GM23338 (cell line): ENCODE measurements around the gene LOXL1. TPM values are rescaled to one million over a fixed set of nuclear protein-coding genes. Genes with fewer than 3 reads are reported as not detected.

ENCODE experiments used
- ATAC-seq: fragments of 200-7000 bp; cut with Tn5 transposase; 3 replicates; pipeline ENCODE4 v1.9.1; 2020
- DNase-seq: peaks from one replicate; pipeline ENCODE4 v3.0.0-alpha.2; 2015; ENCODE audit warnings: low spot score
- H2AFZ ChIP-seq: fragments of 200-600 bp; sonication (generic); 2 replicates; pipeline ENCODE4 v1.8.0; 2016; ENCODE audit warnings: antibody characterized with exemption, mild to moderate bottlenecking, moderate library complexity
- H3F3A ChIP-seq: fragments of 200-600 bp; sonication (generic); replicated peaks from 2 replicates; pipeline ENCODE4 v1.8.0; 2017; ENCODE audit warnings: antibody characterized with exemption, mixed run types, low read depth
- H3K27ac ChIP-seq: fragments of 200-600 bp; sonication (generic); 2 replicates; pipeline ENCODE4 v1.6.1; 2016; ENCODE audit warnings: low read depth
- H3K27me3 ChIP-seq: fragments of 200-600 bp; sonication (generic); 2 replicates; pipeline ENCODE4 v1.8.0; 2016; ENCODE audit warnings: mild to moderate bottlenecking, mixed run types, moderate library complexity; ENCODE audit not compliant: insufficient read depth
- H3K36me3 ChIP-seq: fragments of 200-600 bp; sonication (generic); 2 replicates; pipeline ENCODE4 v1.8.0; 2016; ENCODE audit warnings: mild to moderate bottlenecking; ENCODE audit not compliant: insufficient read depth
- H3K4me1 ChIP-seq: fragments of 200-600 bp; sonication (generic); 2 replicates; pipeline ENCODE4 v1.8.0; 2016; ENCODE audit warnings: mild to moderate bottlenecking, moderate library complexity; ENCODE audit not compliant: insufficient read depth
- H3K4me2 ChIP-seq: fragments of 200-600 bp; sonication (generic); 2 replicates; pipeline ENCODE4 v1.7.1; 2017; ENCODE audit warnings: mixed run types
- H3K4me3 ChIP-seq: fragments of 200-600 bp; sonication (generic); 2 replicates; pipeline ENCODE4 v1.6.1; 2016; ENCODE audit warnings: mixed run types
- H3K79me2 ChIP-seq: fragments of 200-600 bp; sonication (generic); replicated peaks from 2 replicates; pipeline ENCODE4 v1.8.0; 2017; ENCODE audit warnings: mild to moderate bottlenecking; ENCODE audit not compliant: insufficient read depth
- H3K9me2 ChIP-seq: fragments of 200-600 bp; sonication (generic); 2 replicates; pipeline ENCODE4 v1.8.0; 2017; ENCODE audit not compliant: insufficient read depth
- H4K20me1 ChIP-seq: fragments of 200-600 bp; sonication (generic); replicated peaks from 2 replicates; pipeline ENCODE4 v1.8.0; 2017; ENCODE audit warnings: mild to moderate bottlenecking; ENCODE audit not compliant: insufficient read depth
- H3K27ac Mint-ChIP-seq: 2 replicates; pipeline ENCODE4 v1.8.0; 2020; ENCODE audit warnings: inconsistent platforms, mild to moderate bottlenecking, moderate library complexity, mixed read lengths
- H3K27me3 Mint-ChIP-seq: 3 replicates; pipeline ENCODE4 v1.8.0; 2022; ENCODE audit warnings: low read depth, mild to moderate bottlenecking, moderate library complexity, mixed read lengths, inconsistent platforms; ENCODE audit not compliant: insufficient read depth, poor library complexity
- H3K36me3 Mint-ChIP-seq: 3 replicates; pipeline ENCODE4 v1.8.0; 2021; ENCODE audit warnings: low read depth, mild to moderate bottlenecking, inconsistent platforms, moderate library complexity, mixed read lengths
- H3K4me1 Mint-ChIP-seq: 3 replicates; pipeline ENCODE4 v1.8.0; 2020; ENCODE audit warnings: mild to moderate bottlenecking, inconsistent platforms, mixed read lengths
- H3K4me3 Mint-ChIP-seq: 3 replicates; pipeline ENCODE4 v1.8.0; 2021; ENCODE audit warnings: moderate library complexity, mild to moderate bottlenecking, inconsistent platforms, mixed read lengths
- H3K9me3 Mint-ChIP-seq: 3 replicates; pipeline ENCODE4 v1.8.0; 2020; ENCODE audit warnings: moderate library complexity, mild to moderate bottlenecking, inconsistent platforms, mixed read lengths
- polyA plus RNA-seq: library from polyadenylated mRNA; unstranded; fragments of >200 nt; fragmentation: Nextera tagmentation; extraction: Ambion mirVana; gene quantifications from 2 replicates; pipeline ENCODE4 v1.2.1, GENCODE V29; 2016
- total RNA-seq: library from RNA; depleted of rRNA; stranded (reverse); fragments of >200 nt; shearing (Covaris generic); gene quantifications from 2 replicates; pipeline ENCODE4 v1.2.3, GENCODE V29; 2014
- TF ChIP-seq, protein P1 (sequence below): fragments of 250-450 bp; sonication (Bioruptor Pico); IDR thresholded peaks from 2 replicates; pipeline ENCODE4 v1.5.0; 2020; ENCODE audit warnings: mild to moderate bottlenecking, moderate library complexity
- TF ChIP-seq, protein P2 (sequence below), 2 experiments: fragments of 200-600 bp in 1 of 2; sonication (generic) in 1 of 2; conservative IDR thresholded peaks; 2 replicates each; pipeline versions ENCODE4 v1.5.1 to v1.6.1; 2016 to 2017; ENCODE audit warnings: antibody characterized with exemption in 2 of 2, low read depth in 2 of 2, mild to moderate bottlenecking in 2 of 2, moderate library complexity in 1 of 2
- TF ChIP-seq, protein P3 (sequence below): IDR thresholded peaks from one replicate; pipeline ENCODE4 v1.6.1; 2018; ENCODE audit warnings: antibody characterized with exemption; ENCODE audit not compliant: unreplicated experiment

The LOXL1 gene
- total and polyA plus RNA-seq, 2 experiments from 2014 or later, result 6.9 to 10.8 TPM

DNA sequence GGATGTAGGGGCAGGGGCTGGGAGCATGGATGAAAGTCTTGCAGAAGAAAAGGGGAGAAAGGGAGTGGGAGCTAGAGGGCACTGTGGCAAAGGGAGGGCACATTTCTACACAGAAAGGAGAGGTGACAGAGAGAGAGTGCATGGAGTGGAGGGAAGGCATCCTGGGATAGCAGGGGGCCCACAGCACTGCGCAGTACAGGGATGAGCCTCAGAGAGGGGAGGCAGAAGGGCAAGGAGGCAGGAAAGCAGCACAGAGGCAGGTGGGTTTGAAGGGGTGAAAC lies 60.5 kb downstream of the LOXL1 start:
- H3K4me1 ChIP-seq, result no peaks in the 10 kb centered on the region; the same call in 1 of the 2 replicates
- TF ChIP-seq, protein P1, sequence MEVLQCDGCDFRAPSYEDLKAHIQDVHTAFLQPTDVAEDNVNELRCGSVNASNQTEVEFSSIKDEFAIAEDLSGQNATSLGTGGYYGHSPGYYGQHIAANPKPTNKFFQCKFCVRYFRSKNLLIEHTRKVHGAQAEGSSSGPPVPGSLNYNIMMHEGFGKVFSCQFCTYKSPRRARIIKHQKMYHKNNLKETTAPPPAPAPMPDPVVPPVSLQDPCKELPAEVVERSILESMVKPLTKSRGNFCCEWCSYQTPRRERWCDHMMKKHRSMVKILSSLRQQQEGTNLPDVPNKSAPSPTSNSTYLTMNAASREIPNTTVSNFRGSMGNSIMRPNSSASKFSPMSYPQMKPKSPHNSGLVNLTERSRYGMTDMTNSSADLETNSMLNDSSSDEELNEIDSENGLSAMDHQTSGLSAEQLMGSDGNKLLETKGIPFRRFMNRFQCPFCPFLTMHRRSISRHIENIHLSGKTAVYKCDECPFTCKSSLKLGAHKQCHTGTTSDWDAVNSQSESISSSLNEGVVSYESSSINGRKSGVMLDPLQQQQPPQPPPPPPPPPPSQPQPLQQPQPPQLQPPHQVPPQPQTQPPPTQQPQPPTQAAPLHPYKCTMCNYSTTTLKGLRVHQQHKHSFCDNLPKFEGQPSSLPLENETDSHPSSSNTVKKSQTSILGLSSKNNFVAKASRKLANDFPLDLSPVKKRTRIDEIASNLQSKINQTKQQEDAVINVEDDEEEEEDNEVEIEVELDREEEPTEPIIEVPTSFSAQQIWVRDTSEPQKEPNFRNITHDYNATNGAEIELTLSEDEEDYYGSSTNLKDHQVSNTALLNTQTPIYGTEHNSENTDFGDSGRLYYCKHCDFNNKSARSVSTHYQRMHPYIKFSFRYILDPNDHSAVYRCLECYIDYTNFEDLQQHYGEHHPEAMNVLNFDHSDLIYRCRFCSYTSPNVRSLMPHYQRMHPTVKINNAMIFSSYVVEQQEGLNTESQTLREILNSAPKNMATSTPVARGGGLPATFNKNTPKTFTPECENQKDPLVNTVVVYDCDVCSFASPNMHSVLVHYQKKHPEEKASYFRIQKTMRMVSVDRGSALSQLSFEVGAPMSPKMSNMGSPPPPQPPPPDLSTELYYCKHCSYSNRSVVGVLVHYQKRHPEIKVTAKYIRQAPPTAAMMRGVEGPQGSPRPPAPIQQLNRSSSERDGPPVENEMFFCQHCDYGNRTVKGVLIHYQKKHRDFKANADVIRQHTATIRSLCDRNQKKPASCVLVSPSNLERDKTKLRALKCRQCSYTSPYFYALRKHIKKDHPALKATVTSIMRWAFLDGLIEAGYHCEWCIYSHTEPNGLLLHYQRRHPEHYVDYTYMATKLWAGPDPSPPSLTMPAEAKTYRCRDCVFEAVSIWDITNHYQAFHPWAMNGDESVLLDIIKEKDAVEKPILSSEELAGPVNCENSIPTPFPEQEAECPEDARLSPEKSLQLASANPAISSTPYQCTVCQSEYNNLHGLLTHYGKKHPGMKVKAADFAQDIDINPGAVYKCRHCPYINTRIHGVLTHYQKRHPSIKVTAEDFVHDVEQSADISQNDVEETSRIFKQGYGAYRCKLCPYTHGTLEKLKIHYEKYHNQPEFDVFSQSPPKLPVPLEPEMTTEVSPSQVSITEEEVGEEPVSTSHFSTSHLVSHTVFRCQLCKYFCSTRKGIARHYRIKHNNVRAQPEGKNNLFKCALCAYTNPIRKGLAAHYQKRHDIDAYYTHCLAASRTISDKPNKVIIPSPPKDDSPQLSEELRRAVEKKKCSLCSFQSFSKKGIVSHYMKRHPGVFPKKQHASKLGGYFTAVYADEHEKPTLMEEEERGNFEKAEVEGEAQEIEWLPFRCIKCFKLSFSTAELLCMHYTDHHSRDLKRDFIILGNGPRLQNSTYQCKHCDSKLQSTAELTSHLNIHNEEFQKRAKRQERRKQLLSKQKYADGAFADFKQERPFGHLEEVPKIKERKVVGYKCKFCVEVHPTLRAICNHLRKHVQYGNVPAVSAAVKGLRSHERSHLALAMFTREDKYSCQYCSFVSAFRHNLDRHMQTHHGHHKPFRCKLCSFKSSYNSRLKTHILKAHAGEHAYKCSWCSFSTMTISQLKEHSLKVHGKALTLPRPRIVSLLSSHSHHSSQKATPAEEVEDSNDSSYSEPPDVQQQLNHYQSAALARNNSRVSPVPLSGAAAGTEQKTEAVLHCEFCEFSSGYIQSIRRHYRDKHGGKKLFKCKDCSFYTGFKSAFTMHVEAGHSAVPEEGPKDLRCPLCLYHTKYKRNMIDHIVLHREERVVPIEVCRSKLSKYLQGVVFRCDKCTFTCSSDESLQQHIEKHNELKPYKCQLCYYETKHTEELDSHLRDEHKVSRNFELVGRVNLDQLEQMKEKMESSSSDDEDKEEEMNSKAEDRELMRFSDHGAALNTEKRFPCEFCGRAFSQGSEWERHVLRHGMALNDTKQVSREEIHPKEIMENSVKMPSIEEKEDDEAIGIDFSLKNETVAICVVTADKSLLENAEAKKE (CRISPR knock-in tag), result no peak
- TF ChIP-seq, protein P2, sequence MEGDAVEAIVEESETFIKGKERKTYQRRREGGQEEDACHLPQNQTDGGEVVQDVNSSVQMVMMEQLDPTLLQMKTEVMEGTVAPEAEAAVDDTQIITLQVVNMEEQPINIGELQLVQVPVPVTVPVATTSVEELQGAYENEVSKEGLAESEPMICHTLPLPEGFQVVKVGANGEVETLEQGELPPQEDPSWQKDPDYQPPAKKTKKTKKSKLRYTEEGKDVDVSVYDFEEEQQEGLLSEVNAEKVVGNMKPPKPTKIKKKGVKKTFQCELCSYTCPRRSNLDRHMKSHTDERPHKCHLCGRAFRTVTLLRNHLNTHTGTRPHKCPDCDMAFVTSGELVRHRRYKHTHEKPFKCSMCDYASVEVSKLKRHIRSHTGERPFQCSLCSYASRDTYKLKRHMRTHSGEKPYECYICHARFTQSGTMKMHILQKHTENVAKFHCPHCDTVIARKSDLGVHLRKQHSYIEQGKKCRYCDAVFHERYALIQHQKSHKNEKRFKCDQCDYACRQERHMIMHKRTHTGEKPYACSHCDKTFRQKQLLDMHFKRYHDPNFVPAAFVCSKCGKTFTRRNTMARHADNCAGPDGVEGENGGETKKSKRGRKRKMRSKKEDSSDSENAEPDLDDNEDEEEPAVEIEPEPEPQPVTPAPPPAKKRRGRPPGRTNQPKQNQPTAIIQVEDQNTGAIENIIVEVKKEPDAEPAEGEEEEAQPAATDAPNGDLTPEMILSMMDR (conservative IDR thresholded peaks at IDR 0.05; ENCODE audit: low read depth in 2 of 2), result peak in 1 of 2 experiments; percentile 40; a peak in 2 of 4 replicates
- no peak overlapping the region for H2AFZ ChIP-seq
- H3K9me2 ChIP-seq, result no peaks in the 10 kb centered on the region
- no peak overlapping the region for H3K27ac ChIP-seq
- no peaks in the 10 kb centered on the region for H3F3A ChIP-seq
- peaks cover 10% of the 10 kb centered on the region for H3K27me3 Mint-ChIP-seq
- DNase-seq (no peak), ATAC-seq (no peak; the same call in 2 of the 3 replicates)
- H3K27ac Mint-ChIP-seq, result no peak overlapping the region
- no peak overlapping the region for H3K4me2 ChIP-seq
- no peaks in the 10 kb centered on the region; the same call in 2 of the 3 replicates for H3K4me1 Mint-ChIP-seq
- no peaks in the 10 kb centered on the region for H3K27me3 ChIP-seq
- H3K4me3 ChIP-seq, result no peak overlapping the region
- no peak overlapping the region for H3K4me3 Mint-ChIP-seq
- no peaks in the 10 kb centered on the region for H3K36me3 ChIP-seq
- no peaks in the 10 kb centered on the region; the same call in 2 of the 3 replicates for H3K36me3 Mint-ChIP-seq
- H3K9me3 Mint-ChIP-seq, result no peaks in the 10 kb centered on the region
- no peaks in the 10 kb centered on the region for H3K79me2 ChIP-seq
- no peaks in the 10 kb centered on the region for H4K20me1 ChIP-seq

DNA sequence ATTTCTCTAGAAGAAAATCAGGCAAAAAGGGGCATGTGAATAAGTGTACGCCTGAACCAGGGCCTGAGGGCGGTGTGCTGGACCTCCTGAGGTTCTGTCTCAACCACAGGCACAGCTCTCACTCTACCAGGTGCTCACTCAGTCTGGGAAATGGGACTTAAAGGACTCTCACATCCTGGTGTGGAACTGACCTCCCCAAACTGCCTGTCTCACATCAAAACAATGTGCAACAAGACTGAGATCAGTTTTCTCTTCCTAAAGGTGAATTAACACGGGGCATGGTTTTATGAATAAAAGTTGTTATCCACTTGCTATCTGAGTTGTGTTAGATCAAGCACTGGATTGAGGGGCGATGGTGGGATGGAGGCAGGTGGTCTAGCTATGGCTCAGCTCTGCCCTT lies 61.0 kb downstream of the LOXL1 start:
- Histone ChIP-seq H3K79me2 (no peaks in the 10 kb centered on the region), H3K27me3 (no peaks in the 10 kb centered on the region), H2AFZ (no peak overlapping the region), H3K4me3 (no peak overlapping the region), H4K20me1 (no peaks in the 10 kb centered on the region), H3K36me3 (no peaks in the 10 kb centered on the region), H3K27ac (no peak overlapping the region), H3K4me2 (no peak overlapping the region), H3F3A (no peaks in the 10 kb centered on the region), H3K4me1 (no peaks in the 10 kb centered on the region; the same call in 1 of the 2 replicates), H3K9me2 (no peaks in the 10 kb centered on the region)
- Mint-ChIP-seq H3K4me3 (no peak overlapping the region; the same call in 2 of the 3 replicates), H3K27ac (no peak overlapping the region), H3K27me3 (peaks cover 7% of the 10 kb centered on the region), H3K36me3 (no peaks in the 10 kb centered on the region; the same call in 2 of the 3 replicates), H3K4me1 (no peaks in the 10 kb centered on the region; the same call in 2 of the 3 replicates), H3K9me3 (no peaks in the 10 kb centered on the region)
- ATAC-seq, result no peak
- no peak for DNase-seq
- TF ChIP-seq, protein P3, sequence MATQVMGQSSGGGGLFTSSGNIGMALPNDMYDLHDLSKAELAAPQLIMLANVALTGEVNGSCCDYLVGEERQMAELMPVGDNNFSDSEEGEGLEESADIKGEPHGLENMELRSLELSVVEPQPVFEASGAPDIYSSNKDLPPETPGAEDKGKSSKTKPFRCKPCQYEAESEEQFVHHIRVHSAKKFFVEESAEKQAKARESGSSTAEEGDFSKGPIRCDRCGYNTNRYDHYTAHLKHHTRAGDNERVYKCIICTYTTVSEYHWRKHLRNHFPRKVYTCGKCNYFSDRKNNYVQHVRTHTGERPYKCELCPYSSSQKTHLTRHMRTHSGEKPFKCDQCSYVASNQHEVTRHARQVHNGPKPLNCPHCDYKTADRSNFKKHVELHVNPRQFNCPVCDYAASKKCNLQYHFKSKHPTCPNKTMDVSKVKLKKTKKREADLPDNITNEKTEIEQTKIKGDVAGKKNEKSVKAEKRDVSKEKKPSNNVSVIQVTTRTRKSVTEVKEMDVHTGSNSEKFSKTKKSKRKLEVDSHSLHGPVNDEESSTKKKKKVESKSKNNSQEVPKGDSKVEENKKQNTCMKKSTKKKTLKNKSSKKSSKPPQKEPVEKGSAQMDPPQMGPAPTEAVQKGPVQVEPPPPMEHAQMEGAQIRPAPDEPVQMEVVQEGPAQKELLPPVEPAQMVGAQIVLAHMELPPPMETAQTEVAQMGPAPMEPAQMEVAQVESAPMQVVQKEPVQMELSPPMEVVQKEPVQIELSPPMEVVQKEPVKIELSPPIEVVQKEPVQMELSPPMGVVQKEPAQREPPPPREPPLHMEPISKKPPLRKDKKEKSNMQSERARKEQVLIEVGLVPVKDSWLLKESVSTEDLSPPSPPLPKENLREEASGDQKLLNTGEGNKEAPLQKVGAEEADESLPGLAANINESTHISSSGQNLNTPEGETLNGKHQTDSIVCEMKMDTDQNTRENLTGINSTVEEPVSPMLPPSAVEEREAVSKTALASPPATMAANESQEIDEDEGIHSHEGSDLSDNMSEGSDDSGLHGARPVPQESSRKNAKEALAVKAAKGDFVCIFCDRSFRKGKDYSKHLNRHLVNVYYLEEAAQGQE, result no peak
